ENCODE measurements around the gene REC8. TPM values are rescaled to one million over a fixed set of nuclear protein-coding genes. Genes with fewer than 3 reads are reported as not detected.
A peak's percentile ranks its signal among the peaks of the same experiment; 100 is the strongest.

The REC8 gene
- total RNA-seq, 6 experiments from 2014 or later = 1.6 to 7.4 (median 3.4) TPM

DNA sequence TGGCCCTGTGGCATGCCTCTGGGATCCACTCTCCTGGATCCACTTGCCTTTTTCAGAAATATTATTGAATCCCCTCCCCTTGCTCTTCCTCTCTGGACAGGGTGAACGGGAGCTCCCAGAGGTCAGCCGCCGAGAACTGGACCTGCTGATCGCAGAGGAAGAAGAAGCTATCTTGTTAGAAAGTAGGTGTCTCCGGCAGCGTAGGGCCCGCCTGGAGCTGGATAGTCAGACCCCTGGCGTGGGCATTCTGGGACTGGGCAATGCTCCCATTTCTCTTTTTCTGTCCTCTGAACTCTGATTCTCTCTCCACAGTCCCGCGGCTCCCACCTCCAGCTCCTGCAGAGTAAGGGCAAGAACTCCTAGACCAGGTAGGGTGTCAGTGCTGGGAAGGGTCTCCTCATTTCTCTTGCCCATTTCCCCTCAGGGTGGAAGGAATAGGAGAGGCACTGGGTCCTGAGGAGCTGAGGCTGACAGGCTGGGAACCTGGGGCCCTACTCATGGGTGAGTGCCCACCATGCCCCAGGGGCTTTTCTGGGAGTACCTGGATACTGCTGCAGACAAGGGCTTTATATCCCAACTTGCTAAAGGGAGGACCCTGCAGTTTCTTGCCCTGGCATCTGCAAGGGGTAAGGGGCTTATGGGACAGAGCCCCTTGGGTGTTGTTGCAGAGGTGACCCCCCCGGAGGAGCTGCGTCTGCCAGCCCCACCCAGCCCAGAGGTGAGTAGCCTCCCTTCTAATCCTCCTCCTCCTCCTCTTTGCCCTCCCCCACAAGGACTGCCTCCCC is 5.4 kb downstream of the REC8 start:
- ATAC-seq = no peak
- H3K36me3 ChIP-seq = peaks cover 0 to 15% (median 8%) of the 10 kb centered on the region in 4 donors
- no CpG with 5 or more reads among the region's 12 CpGs for WGBS (ENCODE audit: insufficient coverage, low coverage, low lambda C conversion rate, missing lambda C conversion rate)

DNA sequence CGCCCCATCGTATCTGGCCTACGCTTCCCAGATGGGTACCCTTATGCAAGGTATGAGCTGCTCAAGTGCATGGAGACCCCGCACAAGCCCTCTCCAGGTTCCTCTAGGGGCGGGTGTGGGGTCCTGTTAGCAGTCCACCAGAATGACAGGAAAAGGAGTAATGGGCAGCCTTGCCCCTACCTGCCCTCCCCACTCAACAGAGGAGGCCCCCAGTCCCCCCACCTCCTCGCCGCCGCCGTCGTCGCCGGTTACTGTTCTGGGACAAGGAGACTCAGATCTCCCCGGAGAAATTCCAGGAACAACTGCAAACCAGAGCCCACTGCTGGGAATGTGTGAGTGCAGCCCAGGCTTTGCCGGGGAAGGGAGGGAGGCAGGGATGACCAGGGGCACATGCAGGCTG is 6.0 kb downstream of the REC8 start:
- Histone ChIP-seq H3K27ac (no peak overlapping the region), H3K4me3 (no peak overlapping the region), H3K27me3 (no peaks in the 10 kb centered on the region), H3K9me3 (no peaks in the 10 kb centered on the region), H3K4me1 (peaks cover 0 to 23% (median 11%) of the 10 kb centered on the region in 4 donors), H3K36me3 (peaks cover 0 to 18% (median 9%) of the 10 kb centered on the region in 4 donors)
- WGBS (ENCODE audit: insufficient coverage, low coverage, low lambda C conversion rate, missing lambda C conversion rate) = 90% methylated on average over 6 of the region's 14 CpGs
- DNase-seq = no peak
- intact Hi-C loops (cut with DNase I) = no loop called here
- no peak for ATAC-seq
- TF ChIP-seq, protein P1, sequence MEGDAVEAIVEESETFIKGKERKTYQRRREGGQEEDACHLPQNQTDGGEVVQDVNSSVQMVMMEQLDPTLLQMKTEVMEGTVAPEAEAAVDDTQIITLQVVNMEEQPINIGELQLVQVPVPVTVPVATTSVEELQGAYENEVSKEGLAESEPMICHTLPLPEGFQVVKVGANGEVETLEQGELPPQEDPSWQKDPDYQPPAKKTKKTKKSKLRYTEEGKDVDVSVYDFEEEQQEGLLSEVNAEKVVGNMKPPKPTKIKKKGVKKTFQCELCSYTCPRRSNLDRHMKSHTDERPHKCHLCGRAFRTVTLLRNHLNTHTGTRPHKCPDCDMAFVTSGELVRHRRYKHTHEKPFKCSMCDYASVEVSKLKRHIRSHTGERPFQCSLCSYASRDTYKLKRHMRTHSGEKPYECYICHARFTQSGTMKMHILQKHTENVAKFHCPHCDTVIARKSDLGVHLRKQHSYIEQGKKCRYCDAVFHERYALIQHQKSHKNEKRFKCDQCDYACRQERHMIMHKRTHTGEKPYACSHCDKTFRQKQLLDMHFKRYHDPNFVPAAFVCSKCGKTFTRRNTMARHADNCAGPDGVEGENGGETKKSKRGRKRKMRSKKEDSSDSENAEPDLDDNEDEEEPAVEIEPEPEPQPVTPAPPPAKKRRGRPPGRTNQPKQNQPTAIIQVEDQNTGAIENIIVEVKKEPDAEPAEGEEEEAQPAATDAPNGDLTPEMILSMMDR (IDR thresholded peaks at IDR 0.05) = no peak
- TF ChIP-seq POLR2A (IDR thresholded peaks at IDR 0.05) = no peak

More for the DNA sequence above, 5.4 kb downstream of the REC8 start:
- no peaks in the 10 kb centered on the region for H3K9me3 ChIP-seq
- H3K4me3 ChIP-seq = no peak overlapping the region
- TF ChIP-seq, protein P1 (IDR thresholded peaks at IDR 0.05) = no peak
- TF ChIP-seq POLR2A (IDR thresholded peaks at IDR 0.05) = no peak
- no peaks in the 10 kb centered on the region for H3K27me3 ChIP-seq
- intact Hi-C loops (cut with DNase I) = no loop called here
- no peak overlapping the region for H3K27ac ChIP-seq
- DNase-seq = no peak
- peaks cover 0 to 23% (median 11%) of the 10 kb centered on the region in 4 donors for H3K4me1 ChIP-seq

DNA sequence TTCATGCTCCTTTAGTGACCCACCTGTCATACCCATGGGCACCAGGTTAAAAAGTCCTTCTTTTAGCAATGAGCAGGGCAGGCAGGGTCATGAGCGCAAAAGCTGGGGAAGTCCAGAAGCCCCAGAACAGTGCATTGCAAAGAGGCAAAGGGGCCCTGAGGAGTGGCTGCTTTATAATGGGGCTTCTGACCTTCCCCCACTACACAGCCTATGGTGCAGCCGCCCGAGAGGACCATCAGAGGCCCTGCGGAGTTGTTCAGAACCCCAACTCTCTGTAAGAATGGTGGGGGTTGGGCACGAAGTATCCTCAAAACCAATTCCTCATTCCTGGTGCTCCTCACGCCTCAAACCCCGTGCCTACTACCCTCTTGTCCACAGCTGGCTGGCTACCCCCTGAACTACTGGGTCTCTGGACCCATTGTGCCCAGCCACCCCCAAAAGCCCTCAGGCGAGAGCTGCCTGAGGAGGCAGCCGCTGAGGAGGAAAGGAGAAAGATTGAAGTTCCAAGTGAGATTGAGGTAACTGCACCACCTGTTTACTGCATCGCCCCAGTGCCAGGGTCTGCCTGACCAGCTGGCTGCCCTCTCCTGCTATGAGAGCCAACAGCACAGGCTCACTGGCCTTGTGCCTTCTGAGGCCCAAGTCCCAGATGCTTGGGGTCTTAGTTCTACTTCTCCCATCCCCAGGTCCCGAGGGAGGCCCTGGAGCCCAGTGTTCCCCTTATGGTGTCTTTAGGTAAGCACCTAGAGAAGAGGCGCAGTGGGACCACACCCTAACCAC is 6.7 kb downstream of the REC8 start:
- DNase-seq (peak in 1 of 3 donors; percentile 68), ATAC-seq (peak in 2 of 4 donors; percentile 26 to 49)
- peaks cover 0 to 23% (median 11%) of the 10 kb centered on the region in 4 donors for H3K4me1 ChIP-seq
- H3K27me3 ChIP-seq = no peaks in the 10 kb centered on the region
- H3K4me3 ChIP-seq = no peak overlapping the region
- H3K27ac ChIP-seq = peak overlapping the region in 2 of 3 donors; percentile 80 to 86
- TF ChIP-seq POLR2A (IDR thresholded peaks at IDR 0.05) = no peak
- TF ChIP-seq, protein P1 (IDR thresholded peaks at IDR 0.05) = no peak
- peaks cover 0 to 23% (median 9%) of the 10 kb centered on the region in 4 donors for H3K36me3 ChIP-seq
- WGBS (ENCODE audit: insufficient coverage, low coverage, low lambda C conversion rate, missing lambda C conversion rate) = 84% methylated on average over 4 of the region's 12 CpGs
- H3K9me3 ChIP-seq = no peaks in the 10 kb centered on the region
- intact Hi-C loops (cut with DNase I) = no loop called here

DNA sequence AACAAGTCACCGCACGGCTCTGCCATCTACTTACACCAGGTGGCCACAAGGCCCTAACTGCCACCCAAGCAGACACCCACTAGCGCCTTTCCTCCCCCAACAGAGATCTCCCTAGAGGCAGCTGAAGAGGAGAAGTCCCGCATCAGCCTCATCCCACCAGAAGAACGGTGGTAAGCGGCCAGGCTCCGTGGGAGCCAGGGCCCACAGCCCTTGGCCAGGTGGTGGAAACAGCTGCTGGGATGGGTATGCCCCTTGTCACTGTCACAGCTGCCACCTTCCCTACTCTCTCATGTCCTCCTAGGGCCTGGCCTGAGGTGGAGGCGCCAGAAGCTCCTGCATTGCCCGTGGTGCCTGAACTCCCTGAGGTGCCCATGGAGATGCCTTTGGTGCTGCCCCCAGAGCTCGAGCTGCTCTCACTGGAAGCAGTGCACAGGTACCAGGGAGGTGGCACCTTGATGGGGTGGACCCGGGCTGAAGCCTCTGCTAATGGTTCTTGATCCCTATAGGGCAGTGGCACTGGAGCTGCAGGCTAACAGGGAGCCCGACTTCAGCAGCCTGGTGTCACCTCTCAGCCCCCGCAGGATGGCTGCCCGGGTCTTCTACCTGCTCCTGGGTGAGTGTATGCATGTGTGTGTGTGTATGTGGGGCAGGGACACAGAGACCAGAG is 7.5 kb downstream of the REC8 start:
- ATAC-seq (peak in 2 of 4 donors; percentile 2 to 4), DNase-seq (no peak)
- peak overlapping the region in 2 of 3 donors; percentile 80 to 86 for H3K27ac ChIP-seq
- WGBS (ENCODE audit: insufficient coverage, low coverage, low lambda C conversion rate, missing lambda C conversion rate) = 93% methylated on average over 3 of the region's 14 CpGs
- peaks cover 0 to 30% (median 11%) of the 10 kb centered on the region in 4 donors for H3K36me3 ChIP-seq
- peaks cover 0 to 23% (median 11%) of the 10 kb centered on the region in 4 donors for H3K4me1 ChIP-seq
- no peak for TF ChIP-seq POLR2A (IDR thresholded peaks at IDR 0.05)
- TF ChIP-seq, protein P1 (IDR thresholded peaks at IDR 0.05) = no peak
- intact Hi-C loops (cut with DNase I) = no loop called here
- no peaks in the 10 kb centered on the region for H3K9me3 ChIP-seq
- no peak overlapping the region for H3K4me3 ChIP-seq
- no peaks in the 10 kb centered on the region for H3K27me3 ChIP-seq
